Retinal pigment epithelial cell (primary cell): ENCODE results near the gene UBE2V1.

Experiments
- DNase-seq: peaks from one replicate; pipeline ENCODE4 v3.0.0-alpha.2; 2010; ENCODE audit warnings: low read depth
- H3K4me3 ChIP-seq: 2 replicates; pipeline ENCODE4 v1.5.1; 2011; ENCODE audit warnings: mild to moderate bottlenecking, low read length, control low read depth, moderate library complexity
- TF ChIP-seq, protein P1 (sequence below): conservative IDR thresholded peaks from 2 replicates; pipeline ENCODE4 v1.5.1; 2011; ENCODE audit warnings: low read depth, low read length, control low read depth, inconsistent platforms

Gene UBE2V1

DNA sequence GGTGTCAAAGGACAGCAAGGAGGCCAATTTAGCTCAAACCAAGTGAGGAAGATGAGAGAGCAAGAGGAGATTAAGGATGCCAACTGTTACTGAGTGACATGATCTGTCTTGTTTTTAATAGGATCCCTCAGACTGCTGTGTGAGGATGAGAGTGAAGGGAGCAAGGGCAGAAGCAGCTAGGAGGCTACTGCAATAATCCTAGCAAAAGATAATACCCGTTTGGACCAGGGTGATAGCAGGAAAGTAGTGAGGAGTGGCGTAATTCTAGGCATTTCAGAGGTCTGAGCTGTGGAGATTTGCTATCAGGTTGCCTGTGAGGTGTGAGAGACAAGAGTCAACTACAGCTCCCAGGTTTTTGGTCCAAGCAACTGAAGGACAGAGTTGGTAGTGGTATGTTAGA is 14.7 kb downstream of the UBE2V1 start:
- no peak overlapping the region for H3K4me3 ChIP-seq
- no peak for DNase-seq
- TF ChIP-seq, protein P1, sequence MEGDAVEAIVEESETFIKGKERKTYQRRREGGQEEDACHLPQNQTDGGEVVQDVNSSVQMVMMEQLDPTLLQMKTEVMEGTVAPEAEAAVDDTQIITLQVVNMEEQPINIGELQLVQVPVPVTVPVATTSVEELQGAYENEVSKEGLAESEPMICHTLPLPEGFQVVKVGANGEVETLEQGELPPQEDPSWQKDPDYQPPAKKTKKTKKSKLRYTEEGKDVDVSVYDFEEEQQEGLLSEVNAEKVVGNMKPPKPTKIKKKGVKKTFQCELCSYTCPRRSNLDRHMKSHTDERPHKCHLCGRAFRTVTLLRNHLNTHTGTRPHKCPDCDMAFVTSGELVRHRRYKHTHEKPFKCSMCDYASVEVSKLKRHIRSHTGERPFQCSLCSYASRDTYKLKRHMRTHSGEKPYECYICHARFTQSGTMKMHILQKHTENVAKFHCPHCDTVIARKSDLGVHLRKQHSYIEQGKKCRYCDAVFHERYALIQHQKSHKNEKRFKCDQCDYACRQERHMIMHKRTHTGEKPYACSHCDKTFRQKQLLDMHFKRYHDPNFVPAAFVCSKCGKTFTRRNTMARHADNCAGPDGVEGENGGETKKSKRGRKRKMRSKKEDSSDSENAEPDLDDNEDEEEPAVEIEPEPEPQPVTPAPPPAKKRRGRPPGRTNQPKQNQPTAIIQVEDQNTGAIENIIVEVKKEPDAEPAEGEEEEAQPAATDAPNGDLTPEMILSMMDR, result no peak

DNA sequence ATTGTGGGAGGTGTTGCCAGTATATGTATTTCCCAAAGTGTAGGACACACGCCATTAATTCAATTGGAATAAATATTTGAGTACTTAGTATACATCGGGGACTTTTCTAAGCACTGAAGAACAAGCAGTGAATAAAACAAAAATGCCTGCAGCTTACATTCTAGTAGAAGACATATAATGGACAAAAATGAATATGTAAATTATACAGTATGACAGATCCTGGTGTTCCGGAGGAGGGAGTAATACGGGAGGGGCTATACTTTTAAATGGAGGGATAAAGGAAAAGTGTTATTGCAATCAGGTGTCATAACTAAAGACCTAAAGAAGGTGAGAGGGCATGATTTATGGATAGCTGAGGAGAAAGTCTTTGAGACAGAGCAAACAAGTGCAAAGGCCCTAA is 15.1 kb downstream of the UBE2V1 start:
- H3K4me3 ChIP-seq, result no peak overlapping the region
- DNase-seq, result no peak
- TF ChIP-seq, protein P1, result no peak

DNA sequence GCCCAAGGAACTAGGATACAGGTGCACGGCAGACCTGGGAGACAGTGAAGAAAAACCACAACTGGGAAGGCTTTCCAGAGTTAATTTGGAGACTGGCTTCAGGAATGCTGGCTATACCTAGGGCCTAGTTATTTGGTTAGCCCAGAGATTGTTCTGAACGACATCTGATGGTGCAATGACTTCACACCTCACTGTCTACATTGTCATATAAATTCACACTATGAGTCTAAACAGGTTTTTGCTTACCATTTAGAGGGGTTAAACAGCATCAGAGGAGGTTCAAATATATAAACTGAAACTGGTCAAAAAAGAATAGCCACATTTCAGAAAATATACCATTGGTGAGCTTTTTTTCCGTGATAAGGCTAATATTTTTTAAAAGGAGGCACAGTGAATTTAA is 16.7 kb downstream of the UBE2V1 start:
- DNase-seq, result no peak
- TF ChIP-seq, protein P1, result no peak
- no peak overlapping the region for H3K4me3 ChIP-seq

DNA sequence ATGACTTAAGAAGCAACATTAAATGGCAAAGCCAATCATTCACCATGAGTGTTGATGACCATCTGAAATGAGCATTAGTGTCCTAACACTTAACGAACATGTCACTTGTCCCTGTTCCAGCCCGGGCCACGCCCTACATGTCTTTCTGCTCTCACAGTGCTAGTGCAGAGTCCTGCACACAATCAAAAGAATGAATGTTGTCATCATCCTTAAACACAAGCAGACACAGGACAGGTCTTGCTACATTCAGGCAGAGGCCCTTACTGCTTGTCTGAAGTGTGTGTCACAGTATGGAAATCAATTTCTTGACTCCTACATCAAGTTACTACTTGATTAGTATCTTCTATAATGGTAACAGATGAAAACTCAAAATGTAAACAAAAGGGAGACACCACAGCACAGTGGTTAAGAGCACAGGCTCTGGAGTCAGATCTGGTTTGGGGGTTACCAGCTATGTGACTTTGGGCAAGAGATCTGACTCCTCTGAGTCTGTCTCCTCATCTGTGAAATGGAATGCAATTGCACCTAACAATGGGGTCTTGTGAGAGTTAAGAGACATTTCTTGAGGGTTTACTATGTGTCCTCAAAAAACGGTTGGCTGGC is 17.4 kb downstream of the UBE2V1 start:
- TF ChIP-seq, protein P1, result no peak
- DNase-seq, result no peak
- no peak overlapping the region for H3K4me3 ChIP-seq

DNA sequence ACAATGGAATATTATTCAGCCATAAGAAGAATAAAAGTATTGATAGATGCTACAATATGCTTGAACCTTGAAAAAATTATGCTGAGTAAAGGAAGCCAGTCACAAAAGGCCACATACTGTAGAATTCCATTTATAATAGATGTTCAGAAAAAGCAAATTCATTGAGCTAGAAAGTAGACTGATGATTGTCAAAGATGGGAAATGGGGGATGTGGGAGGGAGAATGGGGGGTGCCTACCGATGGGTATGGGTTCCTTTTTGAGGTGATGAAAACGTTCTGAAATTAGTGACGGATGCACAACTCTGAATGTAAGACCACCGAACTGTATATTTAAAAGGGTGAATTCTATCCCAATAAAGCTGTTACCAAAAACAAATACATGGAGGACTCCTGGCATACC is 18.4 kb downstream of the UBE2V1 start:
- no peak overlapping the region for H3K4me3 ChIP-seq
- TF ChIP-seq, protein P1, result no peak
- no peak for DNase-seq

DNA sequence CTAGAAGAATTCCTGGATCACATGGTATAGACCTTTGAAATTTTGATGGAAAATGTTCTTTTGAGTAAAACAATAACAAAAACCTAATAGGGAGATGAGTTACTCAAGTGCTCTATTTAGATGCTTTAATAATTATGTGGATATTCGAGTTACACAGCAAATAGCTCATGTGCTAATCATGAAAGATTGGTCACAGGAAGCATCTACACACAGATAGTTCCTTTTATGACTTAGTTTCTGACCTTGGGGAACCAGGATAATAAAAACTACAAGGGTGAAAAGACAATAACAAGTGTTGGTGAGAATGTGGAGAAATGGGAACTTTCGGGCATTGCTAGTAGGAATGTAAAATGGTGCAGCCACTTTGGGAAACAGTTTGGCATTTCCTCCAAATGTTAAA is 19.7 kb downstream of the UBE2V1 start:
- H3K4me3 ChIP-seq, result no peak overlapping the region
- TF ChIP-seq, protein P1, result no peak
- DNase-seq, result no peak

DNA sequence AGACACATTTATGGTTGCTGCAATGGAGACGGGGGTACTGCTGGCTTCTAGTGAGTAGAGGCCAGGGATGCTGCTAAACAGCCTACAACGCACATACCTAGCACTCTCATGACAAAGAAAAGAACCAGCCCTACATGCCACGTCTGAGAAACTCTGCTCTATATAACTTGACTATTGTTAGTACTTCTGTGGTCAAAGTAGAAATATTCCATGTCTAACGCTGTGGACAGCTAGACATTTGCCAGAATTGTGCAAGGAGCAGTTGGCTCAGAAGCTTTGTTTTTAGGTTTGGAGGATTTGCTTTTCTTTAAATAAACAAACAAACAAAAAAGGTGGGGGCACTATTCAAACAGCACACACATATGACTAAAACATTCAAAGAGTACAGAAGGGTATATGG is 20.5 kb downstream of the UBE2V1 start:
- TF ChIP-seq, protein P1, result no peak
- H3K4me3 ChIP-seq, result no peak overlapping the region
- DNase-seq, result no peak
